NCI-H2029 treated with DMSO at 0.1 percent for 48 hours (cell line): ENCODE measurements around the gene NAV3.

Experiments
- DNase-seq: peaks from one replicate; lab custom pipeline; 2025; lab: John Stamatoyannopoulos, UW

The NAV3 gene

DNA sequence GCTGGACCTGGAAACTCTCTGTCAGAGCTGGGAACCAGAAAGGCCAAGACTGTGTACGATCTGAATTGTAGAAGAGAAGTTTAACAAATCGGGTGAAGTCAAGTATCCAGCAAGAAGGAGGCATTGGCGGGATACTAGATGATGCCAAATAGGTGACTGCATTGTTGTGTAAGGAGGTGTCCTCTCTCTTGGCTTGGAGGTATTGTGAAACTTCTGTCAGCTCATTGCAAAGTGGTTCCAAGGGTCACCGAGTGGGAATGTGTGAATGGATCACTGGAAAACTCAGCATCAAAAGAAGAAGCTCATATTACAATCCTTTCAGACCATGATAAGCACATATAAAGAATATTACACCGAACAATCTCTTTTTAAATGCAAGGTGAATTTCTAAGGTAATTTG lies 11.7 kb downstream of the NAV3 start:
- DNase-seq, result no peak

DNA sequence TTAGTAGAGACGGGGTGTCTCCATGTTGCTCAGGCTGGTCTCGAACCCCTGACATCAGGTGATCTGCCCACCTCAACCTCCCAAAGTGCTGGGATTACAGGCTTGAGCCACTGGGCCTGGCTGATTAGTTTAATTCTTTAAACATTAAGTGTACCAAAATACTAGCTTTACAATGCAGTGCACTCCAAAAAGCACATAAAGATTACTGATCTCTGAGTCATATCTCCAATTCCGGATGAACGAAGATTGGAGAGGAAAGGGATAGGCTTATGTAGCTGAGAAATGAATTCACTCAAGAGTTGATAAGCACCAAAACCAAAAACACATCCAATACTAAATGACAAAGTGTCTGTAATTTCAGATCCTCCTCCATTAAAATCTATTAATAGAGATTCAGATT lies 15.1 kb downstream of the NAV3 start:
- no peak for DNase-seq

DNA sequence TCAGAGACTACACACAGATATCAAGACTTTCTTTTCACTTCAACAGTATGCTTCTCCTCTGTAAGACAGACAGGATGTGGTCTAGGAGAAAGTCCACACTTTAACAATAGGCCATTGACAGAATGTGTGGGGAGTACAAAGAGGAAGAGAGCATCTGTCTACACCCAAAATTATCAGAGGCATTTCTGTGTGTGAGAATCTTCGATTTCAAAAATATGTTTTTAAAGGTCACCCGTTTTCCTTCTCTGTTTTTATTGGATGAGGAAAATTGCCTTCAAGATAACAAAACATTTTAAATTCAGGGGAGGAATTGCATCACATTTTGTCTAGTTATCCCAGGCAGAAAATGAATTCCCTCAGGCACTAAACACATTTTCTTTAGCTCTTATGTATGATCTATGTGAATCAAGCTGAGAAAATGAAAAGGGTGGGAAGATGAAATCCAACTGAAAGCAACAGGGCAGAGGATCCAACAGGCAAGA lies 16.4 kb downstream of the NAV3 start:
- DNase-seq, result no peak

DNA sequence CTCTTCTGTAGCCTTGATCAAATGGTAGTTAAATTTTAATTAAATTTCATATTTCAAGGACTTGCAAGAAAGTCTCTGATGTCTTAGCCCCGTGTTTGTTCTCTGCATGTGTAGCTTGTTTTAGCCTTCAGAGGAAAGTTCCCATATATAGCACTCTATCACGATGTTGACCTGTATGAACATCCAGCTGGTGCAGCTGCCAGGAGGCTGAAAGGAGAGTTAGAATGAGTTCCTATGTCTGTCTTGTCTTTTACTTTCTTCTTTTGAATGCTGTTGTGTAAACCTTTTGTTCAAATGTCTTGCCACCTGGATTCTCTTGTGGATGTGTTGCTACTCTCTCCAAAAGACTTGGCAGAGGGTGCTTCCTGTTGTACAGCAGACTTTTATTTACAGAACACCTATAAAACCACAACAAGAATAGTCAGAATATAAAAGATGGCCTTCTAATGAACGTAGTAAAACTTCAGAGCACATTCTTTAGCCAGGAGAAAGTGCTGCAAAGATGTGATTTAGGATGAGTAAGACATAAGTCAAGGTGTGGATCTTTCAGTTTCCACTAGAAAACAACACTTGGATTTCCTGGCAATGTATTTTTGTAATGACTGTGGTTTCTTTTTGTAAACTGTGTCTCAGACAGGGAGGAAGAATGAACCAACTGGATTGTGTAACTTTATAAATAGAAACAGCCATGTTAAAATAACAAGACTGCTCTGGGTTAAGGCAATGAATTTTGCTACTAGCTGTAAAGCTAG lies 17.2 kb downstream of the NAV3 start:
- no peak for DNase-seq

DNA sequence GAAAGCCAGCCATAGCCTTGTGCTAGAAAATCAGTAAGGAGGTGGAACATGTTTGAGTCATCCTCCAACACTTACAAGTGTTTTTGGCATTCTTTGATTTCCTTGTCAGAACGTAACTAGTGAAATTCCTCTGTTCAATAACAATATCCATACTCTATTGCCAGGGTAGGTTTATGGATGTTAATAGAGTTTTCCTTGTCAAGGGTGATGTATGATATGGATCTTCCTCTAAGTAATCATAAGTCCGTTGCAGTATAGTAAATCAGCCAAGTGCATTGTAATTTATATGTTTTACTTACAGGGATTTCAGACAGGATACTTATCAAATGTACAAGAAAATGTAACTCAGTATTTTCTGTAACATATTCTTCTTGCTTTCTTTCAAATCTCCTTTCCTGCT lies 19.4 kb downstream of the NAV3 start:
- no peak for DNase-seq

DNA sequence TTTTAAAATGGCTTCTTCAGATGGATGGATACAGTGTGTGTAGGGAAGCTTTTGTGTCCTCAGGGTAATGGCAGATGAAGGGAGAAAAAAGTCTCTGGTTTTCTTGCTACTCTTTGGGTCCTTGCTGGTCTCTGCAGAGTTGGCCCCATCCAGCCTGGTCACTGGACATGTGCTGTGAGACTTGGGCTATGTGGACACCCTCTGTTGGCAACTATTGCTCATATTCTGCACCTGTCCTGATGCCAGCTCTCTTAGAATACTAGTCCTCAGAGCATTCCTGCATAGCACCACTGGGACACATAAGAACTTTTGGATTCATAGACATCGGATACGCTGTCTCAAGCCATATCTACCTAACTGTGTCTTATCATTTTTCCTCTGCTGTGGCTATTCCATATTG lies 20.0 kb downstream of the NAV3 start:
- no peak for DNase-seq

DNA sequence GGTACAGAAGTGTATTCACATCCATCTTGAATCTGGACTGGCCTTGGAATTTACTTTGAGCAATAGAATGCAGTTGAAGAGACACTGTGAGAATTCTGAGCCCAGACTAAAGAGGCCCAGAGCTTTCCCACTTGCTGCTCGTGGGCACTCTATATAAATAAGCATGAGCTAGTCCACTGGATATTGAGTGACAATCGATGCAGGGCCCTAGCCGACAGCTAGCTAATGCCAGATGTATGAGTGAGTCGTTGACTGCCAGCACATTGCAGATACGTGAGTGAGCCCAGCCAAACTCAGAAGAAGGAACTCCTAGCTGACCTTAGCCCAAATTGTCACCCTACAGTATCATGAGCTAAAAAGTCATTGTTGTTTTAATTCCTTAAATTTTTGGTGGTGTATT lies 24.9 kb downstream of the NAV3 start:
- DNase-seq, result no peak

DNA sequence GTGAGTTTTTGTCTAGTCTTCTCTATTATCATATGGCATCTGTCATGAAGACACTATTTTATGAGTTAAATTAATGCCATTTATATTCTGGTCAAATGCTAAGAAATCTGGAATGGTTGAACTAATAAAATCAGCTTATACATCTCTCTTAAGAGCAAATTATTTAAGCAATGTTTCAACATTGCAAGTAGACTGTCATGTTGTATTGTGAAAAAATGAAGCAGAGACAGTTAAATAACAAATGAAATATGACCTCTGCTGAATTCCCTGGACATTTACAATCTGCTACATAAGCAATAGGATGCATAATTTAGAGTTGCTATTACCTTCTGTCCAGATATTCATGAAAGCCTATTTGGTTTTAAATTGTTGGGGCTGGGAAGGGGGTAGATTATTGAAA lies 30.6 kb downstream of the NAV3 start:
- DNase-seq, result no peak

DNA sequence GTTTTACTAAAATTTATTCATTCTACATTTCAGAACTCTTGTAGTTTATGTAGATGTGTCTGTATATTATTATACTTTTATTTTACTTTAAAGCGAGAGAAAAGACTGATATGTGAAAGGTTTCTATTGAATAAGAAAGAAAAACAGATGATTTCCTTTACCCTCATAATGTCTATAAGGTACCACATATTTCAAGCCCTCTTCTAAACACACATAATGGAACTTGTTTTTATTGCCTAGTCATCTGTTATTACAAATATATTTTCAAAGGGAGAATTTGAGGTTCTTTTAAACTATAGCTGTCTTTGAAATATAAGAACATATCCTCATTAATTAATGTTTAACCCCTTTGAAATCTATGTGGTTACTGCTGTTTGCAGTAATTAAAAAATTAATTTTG lies 34.5 kb downstream of the NAV3 start:
- DNase-seq, result no peak

DNA sequence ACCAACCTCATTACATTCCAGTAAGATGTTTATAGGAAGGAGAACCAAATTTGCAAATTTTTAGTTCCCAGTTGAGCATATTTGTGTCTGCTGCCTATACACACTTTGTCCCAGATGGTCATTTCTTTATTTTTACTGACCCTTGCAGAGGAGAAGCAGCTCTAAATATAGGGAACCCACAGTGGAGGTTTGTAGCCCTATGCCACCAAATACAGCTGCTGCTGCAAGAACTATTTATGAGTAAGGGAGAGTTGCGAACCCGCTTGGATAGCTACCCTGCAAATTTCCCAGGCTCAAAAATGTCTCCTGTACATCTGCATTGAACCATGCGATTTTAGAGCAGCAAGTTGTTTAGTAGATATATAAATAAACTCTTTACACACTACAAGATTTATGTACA lies 48.2 kb downstream of the NAV3 start:
- DNase-seq, result no peak

DNA sequence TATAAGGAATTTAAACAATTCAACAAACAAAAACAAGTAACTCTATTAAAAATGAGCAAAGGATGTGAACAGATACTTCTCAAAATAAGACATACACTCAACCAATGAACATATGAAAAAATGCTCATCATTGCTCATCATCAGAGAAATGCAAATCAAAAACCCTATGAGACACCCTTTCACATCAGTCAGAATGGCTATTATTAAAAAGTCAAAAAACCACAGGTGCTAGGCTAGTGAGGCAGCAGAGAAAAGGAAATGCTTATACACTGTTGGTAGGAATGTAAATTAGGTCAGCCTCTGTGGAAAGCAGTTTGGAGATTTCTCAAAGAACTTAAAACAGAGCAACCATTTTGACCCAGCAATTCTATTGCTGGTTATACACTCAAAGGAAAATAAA lies 52.0 kb downstream of the NAV3 start:
- DNase-seq, result no peak

DNA sequence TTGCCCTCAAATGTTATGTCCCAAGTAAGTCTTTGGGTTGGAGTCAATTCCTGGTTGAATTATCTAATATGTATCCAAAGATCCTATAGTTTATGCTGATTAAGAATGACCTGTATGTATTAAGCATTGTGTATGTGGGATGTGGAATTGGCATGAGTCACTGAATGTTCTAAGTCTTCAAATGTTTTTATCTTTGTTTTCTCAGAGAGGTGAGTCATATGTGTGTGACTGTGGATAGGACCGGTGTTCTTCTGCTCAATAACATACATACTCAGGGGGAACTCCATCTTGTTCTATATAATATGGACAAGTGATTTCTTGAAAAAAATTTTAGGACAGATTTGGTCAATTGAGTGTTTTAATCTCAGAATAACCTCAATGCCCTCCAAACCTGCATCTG lies 57.9 kb downstream of the NAV3 start:
- DNase-seq, result no peak

DNA sequence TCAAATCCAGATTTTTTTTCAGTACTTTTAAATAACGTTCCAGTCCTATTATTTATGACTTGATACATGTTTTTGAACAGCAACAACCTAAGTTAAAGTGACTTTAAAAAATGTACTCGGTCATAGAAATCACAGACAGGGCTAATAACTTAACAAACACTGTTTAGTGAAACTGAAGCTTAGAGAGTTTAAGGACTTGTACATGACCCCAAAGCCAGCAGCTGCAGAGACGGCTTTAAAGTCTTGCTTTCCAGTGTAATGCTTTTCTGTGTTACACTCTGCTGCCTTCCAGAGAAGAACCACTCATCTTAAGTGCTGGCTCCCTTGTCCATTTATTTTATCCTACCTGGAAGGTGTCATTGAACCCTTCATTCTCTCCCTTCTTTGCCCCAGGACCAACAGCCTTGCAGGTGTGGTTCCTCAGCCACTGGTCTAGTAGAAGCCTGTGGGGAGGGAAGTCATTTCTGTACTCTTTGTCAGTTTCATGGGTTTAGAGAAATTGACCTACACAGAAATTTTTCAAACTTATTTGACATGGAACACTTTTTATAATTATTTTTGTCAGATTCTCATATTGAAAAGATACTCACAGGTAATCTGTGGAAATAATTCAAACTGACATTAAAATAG lies 60.9 kb downstream of the NAV3 start:
- no peak for DNase-seq

DNA sequence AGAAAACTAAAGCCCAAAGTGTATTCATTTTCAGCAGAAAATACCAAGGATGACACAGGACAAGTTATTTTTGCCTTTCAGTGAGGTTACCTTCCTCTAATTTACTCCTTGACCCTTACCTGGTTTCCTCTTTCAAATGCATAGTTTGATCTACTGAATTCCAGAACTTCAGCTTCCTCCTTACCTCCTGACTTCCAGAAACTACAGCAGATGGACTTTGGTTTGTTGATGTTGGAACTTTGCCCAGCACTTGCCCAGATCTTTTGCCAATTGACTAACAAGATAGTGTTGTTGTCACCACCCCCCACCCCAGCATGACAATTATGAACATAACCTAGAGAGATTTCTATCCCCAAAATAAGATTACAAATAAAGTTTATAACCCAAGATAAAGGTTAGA lies 63.2 kb downstream of the NAV3 start:
- no peak for DNase-seq

DNA sequence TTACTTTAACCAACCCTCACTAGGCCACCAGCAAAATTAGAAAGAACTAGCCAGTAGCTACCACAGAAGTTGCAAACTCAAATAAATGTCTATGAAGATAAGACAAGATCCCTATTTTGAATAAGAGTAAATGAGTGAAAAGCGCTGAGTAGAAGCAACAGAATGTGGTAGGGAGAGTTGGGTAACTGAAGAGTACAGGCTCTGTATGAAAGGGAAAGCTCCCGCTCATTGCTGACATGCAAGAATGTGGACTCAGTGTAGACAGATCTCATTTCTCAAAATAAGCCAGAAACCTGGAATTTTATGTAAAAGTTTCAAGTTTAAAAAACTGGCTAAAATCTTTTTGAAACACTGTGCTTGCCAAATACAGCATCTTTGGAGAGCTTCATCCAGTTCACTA lies 63.9 kb downstream of the NAV3 start:
- no peak for DNase-seq

DNA sequence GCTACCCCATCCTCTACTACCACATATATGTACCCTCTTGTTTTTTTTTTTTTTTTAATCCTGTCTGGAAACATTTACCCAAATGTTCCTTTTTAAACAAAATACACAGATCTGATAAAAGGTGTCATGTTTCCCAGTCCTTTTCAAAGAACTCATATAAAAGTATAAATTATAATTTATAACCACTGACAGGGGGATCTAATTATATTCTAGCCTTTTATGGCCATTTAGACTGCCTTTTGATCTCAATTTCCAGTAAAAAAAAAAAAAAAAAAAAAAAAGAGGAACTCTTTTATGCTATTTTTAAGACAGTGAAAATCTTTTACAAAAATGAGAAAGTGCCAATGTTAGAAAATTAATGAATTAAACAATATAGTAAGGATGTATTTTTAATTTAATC lies 65.0 kb downstream of the NAV3 start:
- no peak for DNase-seq

DNA sequence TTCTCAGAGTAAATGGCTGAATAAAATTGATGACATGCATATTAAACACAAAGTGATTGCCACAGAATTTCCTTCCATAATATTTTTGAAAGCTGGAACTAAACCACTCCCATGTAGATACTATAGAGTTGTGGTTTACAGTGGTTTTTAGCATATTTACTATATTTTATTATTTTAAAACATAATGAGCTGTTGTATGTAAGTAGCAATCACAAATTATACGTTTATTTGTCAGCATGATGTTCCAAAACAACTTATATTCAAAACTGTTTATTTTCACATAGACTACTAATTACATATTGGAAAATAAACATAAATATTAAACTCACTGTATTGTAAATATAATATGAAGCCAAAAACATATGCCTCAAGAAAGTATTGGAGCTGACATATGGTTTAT lies 77.2 kb downstream of the NAV3 start:
- no peak for DNase-seq

DNA sequence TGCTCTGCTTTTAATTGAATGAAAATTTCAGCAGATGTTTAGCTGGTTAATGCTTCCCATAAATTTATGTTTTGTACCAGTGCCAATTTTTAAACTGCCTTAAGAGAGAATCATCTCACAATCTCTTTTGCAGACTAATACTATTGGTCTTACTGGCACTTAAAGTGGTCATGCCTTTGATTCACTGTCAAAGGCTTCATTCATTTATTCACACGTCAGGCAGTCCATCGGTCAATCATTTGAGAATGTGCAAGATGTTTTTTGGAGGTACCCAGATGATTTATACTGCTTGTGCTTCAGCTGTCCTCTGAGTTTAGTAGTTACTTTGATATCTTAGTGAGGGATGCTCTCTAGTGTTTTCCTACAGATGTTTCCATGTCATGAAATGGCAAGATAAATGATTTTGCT lies 83.4 kb downstream of the NAV3 start:
- no peak for DNase-seq

DNA sequence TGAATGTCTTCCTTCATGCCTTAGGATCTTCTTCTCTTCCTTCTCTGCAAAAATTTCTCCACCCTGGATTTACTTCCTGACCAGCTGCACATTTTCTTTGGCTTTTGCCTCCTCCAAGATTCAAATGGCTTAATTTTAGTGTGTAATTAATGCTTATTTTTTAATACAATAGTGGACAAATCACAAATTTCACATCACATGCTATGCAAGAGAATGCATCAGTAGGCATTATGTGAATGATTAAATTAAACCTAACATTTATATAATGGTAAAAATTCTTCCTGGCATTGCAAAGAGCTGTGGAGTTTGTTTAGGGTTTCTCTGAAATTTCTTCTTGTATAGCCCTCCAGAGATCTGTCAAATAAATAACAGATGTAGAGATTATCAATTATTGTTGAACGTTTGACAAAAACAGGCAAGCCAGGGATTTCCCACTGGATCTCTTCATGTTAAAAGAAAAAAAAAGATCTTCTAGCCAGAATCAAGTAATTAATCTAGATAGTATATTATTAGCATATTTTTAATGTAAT lies 84.4 kb downstream of the NAV3 start:
- DNase-seq, result no peak

DNA sequence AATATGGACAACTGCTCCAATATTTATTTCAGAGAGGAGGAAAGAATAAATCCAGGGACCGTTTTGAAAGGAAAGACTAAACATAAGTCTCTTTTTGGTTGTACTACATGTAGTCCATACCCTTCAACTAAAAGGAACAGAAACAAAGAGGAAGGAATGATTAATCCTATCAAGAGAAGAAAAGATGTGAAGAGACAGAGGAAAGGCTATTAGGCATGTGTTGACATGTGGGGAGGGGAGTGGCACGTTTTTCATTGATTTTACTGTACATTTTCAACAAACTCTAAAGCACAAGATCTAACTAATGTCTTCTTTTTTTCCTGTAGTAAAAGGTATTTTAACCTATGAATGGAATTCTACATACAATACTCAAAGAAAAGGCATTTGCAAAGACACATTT lies 85.6 kb downstream of the NAV3 start:
- no peak for DNase-seq

DNA sequence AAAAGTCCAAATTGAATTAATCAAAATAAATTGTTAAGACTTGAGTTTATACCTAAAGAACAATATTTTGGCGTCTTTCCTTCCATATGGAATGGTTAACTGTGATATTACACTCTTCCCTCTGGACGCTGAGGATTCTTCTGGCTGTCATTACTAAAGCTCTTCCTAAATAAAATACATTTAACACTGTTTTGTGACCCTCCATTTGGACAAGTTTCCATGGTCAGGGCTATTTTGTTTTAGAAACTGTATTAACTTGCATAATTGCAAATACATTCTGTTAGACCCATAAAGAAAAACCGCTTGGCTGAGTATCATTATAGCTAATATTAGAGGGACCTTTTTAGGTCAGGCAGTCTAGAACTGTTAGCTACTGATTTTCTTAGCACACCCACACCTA lies 87.4 kb downstream of the NAV3 start:
- DNase-seq, result no peak

DNA sequence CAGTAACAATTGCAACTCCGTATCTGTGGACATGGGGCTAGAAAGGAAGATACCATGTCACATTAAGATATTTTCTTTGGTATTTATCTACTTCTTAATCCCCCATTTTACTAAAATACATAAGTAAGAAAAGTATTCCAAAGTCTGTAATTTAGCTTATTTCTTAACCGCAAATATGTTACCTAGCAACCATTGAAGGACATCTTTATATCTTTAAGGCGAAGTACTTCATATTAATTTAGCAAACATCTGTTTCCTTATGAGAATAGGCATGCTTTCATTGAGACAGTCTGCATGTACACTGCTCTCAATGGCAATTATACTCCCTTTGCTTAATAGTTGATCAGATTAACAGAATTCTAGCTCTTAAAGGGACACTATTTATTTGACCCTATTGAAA lies 88.8 kb downstream of the NAV3 start:
- no peak for DNase-seq

DNA sequence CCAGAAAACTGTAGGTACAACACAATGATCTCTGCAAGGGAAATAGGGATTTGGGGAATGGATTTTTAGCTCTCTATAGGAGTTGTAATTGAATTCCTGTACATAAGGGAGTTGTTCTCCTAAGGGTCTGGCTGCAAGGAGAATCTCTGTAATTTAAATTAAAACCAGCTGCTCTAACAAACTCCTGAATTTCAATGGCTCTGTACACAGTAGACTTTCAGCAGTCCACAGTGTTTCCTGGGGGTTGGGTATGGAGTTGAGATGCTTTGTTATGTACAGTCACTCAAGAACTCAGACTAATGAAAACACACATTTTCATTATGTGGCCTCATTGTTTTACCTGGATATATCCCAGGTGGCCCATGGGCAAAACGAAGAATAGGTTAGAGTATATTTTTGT lies 93.2 kb downstream of the NAV3 start:
- no peak for DNase-seq

DNA sequence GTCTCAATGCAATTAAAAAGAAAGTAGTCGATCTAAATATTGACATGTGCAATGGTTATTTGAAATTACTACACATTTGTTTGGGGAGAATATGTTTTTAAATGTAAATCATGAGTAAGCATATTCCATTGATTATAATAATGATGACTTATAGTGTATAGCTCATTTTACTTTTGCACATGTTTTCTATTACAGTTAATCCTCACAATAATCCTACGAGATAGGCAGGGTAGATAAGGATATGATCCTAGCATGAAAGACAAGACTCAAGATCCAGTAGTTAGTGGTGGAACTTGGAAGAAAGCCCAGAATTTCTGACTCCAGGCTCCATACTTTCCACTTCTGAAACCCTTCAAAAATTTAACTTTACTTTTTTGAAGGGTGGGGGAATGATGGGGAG lies 94.0 kb downstream of the NAV3 start:
- DNase-seq, result no peak
